ENCODE measurements around the gene MTUS2.

MTUS2 gene

DNA sequence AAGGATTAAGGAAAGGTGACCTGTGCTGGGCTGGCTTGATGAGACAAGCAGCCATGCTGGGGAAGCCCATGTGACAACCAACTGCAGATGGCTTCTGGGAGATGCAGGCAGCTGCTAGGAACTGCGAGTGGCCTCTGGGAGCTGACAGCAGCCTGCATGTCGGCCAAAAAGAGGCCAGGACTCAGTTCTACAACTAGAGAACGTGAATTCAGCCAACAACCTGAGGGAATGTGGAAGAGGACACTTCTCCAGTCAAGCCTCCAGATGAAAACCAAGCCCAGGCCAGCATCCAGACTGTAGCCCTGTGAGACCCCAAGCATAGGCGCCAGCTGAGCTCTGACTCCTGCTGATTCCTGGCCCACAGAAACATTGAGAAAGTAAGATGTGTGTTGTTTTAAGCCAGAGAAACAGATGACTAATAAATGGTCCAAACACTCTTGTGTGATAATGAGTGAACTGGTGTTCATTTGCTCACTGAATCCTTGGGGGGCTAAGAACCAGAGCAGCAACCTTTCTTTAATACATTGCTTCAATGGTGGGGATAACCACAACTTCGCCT is 730.4 kb downstream of the MTUS2 start:
- DNase-seq (ENCODE audit: low read depth) = no peak

DNA sequence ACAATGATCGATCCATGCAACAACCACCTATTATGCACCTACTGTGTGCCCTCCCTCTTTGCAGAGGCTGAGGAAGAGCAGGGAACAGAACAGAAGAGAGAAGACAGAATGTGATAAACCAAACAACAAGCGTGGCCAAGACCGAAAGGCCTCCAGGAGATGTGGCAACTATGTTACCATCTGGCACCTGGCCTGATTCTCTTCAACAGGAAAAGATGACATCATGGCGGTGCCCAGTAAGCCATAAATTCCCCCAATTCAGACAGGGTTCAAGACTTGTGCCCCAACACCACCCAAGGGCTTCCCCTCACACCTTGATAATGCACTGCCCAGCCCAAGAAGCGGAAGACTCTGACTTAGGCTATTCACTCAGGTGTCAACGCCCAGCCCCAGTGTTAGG is 731.1 kb downstream of the MTUS2 start:
- DNase-seq (ENCODE audit: low read depth) = no peak

Measured in HS-27A (cell line).